Mucosa of gallbladder (tissue), 1 donor: ENCODE data around the gene PCDH9. TPM values are rescaled to one million over a fixed set of nuclear protein-coding genes. Genes with fewer than 3 reads are reported as not detected.

Experiments
- DNase-seq: peaks from one replicate; pipeline ENCODE4 v3.0.0-alpha.2; 2020; ENCODE audit warnings: low spot score
- total RNA-seq: library from RNA; stranded (reverse); gene quantifications from one replicate; pipeline ENCODE4 v1.2.1, GENCODE V29; 2021
- donor health status: DM: no; HTN: no; CAD: no.

Gene PCDH9
- total RNA-seq, 1 donor from 2014 or later = 9.0 TPM

DNA sequence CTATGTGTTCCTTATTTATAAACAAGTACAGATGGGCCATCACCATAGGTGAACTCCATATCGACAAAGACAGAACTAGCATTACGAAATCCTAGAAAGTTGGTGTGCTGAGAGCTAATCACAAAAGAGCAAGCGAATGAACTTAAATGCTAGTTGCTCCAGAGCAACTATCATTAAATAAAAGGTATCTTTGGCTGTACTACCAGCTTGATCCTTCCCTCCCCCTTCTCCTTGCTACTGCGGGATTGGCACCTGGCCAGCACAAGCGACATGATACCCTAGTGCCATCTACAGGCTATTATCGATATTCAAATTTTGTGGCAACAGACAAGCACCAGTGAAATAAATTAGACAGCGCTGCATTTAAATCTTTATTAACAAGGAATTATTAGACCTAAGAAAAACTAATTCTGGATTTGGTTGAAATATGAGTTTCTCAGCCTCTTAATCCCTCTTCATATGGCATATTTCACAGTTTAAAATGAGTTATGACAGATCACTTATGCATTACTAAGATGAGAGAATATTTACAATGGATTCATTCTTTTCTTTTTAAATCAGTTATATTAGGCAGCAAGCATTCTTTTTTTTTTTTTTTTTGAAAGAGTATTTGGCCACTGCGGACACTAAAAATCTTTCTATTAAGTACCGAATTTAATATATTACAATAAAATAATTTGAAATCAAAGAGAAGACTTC, 5.8 kb downstream of the PCDH9 start:
- peak; percentile 70 for DNase-seq

DNA sequence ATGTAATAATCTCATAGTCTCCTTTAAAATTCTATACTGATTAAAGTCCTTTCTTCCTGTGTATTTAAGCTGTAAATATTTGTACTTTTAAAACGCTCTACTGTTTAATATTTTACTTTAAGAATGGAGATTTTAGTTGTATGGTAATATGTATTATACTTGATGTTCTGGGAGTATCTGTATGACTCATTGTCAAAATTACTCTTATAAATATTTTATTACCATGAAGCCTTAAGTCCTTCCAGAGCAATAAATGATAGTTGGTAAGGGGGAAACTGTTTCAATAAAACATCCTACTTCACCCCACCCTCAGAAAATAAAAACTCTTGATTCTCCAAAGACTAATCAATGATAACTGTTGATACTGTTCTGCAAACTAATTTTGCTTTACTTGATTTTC, 6.4 kb downstream of the PCDH9 start:
- no peak for DNase-seq

- DNase-seq = no peak
Observed at GRCh38 chr13:67223024-67223423, 7.1 kb downstream of the PCDH9 start.

DNA sequence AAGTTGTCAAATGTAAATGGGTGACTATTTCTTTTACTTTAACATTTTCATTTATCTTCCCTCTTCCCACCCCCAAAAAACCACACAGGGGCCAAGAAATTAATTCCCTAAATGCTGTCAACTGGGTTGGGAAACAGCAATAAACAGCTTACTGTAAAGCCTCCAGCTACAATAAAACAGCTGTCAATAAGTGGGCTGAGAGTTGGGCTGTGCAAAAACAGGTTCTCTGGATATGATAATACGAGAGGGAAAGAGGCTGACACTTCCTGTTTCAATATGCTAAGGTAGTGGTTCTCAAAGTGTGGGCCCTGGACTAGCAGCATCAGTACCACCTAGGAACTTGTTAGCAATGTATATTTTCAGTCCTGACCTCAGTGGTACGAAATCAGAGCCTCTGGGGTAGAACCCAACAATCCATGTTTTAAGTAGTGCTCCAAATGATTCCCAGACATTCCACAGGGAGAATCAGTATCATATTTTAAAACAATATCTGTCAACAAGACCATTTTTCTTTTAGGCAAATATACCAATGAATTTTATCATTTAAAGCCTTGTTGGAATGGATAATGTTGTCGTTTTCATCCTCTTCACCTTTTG, 8.4 kb downstream of the PCDH9 start:
- DNase-seq = no peak

DNA sequence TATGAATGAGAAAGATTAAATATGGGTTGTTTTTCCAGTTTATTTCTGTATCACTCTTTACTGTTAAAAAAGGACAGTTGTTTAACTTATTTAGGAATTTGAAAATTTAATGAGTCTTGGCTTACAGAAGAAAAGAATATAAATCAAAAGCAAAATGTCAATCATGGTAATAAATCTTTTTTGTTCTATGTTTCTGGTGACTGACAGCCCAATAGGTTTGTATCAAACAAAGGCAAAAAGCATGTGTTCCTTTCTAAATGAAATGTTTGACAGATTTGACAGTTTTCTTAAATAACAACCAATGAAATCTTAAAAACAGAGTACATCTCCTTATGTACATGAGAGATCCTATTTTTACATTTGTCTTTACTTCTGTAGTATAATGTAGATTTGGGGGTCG, 11.0 kb downstream of the PCDH9 start:
- no peak for DNase-seq

DNA sequence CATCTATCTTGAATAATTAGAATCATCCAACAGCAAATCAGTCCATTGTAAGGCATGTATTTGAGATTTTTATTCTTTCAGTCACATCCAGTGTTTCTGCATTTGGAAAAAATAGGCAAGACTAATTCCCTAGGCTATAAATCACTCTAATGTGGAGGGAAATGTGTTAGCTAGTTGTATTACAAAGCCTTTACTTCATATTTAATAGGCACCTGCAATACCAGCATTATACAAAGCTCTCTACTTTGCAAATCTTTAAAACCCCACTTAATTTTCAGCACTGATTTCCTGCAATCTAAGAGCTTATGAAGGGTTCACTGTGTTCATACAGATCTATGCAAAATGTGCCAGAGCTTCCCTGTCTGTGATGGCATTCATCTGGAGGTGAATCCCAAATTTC, 12.3 kb downstream of the PCDH9 start:
- DNase-seq = no peak

DNA sequence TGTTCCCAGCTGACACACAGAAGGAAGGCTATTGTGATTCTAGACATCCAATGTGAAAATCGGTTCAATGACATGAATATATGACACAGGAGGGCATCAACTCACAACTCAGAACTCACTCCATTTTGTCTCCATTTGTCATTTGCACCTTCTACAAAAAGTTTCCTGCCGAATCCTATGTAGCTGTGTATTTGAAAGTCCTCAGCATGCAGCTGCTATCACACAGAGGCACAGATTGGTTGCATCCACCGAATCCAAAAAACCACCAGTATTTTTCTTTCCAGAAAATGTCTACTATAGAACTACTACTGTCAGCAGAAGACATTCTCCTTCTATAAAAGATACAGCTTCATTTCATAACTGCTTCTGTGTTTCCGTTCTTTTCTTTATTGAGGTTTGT, 13.3 kb downstream of the PCDH9 start:
- no peak for DNase-seq

GRCh38 chr13:67210208-67210607, 19.9 kb downstream of the PCDH9 start:
- DNase-seq = no peak

GRCh38 chr13:67208552-67208951, 21.6 kb downstream of the PCDH9 start:
- no peak for DNase-seq

DNA sequence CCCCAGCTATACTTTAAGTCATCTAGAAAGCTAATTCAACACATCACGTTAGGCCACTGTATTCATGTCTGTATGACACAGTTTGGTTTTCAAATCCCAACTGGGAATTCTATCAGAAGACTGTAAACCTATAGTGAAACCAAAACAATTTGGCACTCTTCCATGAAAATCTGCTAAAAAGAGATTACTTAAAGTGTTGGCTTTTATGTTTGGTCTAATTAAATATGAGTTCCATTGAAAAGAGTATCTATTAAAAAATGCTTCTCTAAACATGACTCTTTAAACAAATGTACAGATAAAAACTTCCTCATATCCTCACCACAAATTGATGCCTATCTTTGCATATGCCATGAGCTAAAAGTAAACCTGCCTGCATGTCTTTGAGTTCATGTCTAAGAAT, 25.4 kb downstream of the PCDH9 start:
- no peak for DNase-seq

- no peak for DNase-seq
Observed at GRCh38 chr13:67200605-67201004, 29.5 kb downstream of the PCDH9 start.

GRCh38 chr13:67200183-67200582, 30.0 kb downstream of the PCDH9 start:
- DNase-seq = no peak

DNA sequence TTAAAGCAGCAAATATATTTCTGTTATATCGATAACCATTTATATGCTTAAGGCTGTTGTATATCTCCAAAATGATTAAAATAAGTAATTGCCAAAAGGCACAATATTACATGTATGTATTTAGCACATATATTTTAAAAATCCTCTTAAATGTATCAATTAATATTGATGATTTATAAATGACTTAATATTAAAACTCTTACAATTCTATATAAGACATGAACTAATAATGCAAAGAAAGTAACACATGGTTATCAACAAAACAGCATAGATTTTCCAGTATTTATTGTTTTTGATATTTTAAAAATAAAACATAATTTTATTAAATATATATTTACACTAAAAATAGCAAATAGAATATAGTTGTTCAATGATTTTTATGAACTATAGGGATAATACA, 32.4 kb downstream of the PCDH9 start:
- DNase-seq = no peak

DNA sequence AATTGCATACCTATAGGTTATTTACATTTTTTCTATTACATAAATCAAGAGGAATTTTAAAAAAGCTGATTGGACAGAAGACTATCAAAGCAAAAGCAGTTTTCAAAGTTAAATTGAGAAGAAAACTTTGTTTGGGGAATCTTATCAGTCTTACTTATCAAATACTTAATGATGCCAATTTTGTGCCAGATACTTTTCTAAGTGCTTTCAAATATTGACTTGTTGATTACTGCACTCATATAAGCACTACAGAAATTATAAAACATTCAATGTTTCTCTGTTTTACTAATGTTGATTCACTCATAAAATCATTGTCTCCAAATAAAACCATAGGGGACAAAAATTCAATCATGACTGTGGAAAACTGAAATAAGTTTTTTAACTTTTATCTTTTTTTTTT, 36.2 kb downstream of the PCDH9 start:
- no peak for DNase-seq

DNA sequence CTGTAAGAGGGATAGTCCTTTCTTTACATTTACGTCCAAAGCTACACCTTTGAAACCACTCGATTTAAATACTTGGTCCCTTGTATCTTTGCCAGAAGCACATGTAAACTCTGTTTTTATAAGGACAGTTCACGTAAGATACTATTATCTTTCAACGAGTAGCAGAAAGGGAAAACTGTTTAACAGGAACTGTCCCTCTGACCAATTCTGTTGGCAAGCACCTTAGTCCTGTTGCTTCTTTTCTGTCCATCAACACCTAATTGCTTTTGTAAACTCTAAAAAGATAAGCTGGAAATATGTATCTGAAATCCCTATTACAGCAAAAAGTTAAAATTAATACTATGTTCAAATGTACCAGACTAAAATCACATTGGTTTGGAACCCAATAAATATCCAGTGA, 37.4 kb downstream of the PCDH9 start:
- DNase-seq = no peak

GRCh38 chr13:67186995-67187569, 43.1 kb downstream of the PCDH9 start:
- DNase-seq = no peak

DNA sequence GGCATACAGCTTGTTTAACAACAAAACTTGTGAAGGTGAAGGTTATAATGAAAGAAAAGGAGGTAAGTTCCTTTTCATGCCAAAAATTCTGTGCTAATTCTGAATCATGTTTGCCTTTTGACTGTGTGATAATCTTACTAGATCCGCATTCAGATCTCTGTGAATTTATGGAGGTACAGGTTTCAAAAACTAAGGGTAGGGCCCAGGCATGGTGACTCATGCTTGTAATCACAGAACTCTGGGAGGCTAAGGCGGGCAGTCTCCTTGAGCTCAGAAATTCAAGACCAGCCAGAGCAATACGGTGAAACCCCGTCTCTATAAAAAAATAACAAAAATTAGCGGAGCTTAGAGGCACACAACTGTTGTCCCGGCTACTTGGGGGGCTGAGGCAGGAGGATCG, 45.9 kb downstream of the PCDH9 start:
- no peak for DNase-seq

- DNase-seq = no peak
Observed at GRCh38 chr13:67183151-67183550, 47.0 kb downstream of the PCDH9 start.

GRCh38 chr13:67175836-67176459, 54.2 kb downstream of the PCDH9 start:
- DNase-seq = no peak

DNA sequence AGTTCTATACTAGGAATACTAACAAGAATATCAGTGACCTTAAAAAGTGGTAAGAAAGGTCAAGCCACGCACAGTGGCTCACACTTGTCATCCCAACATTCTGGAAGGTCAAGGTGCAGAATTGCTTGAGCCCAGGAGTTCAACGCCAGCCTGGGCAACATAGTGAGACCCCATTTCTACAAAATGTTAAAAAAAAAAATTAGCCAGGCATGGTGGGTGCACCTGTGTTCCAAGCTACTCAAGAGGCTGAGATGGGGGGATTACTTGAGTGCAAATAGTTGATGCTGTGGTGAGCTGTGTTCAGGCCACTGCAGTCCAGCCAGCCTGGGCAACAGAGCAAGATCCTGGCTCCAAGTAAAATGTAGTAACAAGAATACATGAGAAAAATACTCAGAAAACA, 61.8 kb downstream of the PCDH9 start:
- no peak for DNase-seq

DNA sequence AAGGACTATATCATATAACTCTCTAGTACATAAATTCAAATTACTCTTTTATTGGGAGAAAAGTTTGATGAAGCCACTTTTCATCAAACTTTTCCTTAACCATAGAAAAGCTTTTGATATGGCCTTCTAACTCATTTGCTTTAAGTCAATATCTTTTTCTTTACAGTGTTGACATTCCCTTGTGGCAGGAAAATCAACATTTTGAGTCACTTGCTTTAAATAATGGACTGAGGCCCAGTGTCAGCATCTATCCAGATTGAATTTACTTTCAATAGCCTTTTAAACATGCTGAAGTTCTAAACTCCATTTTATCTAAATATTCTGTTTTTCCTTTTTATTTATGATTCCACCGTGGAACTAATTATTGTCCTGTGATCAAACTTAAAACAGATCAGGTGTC, 62.7 kb downstream of the PCDH9 start:
- no peak for DNase-seq

DNA sequence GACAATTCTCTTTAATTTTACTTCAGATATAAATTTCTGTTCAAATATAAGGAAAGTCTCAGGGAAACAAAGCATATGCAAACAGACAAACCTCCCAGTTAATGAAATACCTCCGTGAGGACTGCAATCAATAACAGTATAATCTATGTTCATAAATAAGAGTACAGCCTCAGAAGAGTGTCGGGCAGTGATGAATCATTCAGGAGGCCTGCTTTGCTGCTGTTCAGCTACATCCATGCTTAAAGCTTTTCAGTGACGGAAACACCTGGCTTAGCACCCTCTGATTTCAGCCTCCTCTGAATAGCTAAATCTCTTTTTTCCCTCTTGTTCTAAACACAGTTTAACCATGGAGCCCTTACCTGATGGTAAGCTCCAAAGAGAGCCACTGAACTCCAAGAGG, 69.0 kb downstream of the PCDH9 start:
- no peak for DNase-seq

DNA sequence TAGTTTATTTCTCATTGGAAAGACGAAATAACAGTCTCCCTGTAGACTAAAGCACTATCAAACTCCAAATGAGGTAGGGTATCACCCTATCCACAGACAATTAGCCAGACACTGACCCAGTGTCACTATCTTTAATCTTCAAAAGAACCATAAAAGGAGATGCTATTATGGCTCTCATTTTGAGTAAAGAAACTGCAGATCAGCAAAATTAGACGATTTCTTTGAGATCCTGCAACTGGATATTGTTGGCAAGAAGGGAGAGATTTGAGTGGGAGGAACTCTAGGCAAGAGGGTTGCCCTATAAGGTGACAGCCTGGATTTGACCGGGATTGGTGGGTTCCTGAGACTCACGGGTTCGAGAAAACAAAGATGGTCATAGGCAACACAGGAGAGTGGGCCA, 71.2 kb downstream of the PCDH9 start:
- no peak for DNase-seq
